Astrocyte of the spinal cord (primary cell): Measurements from ENCODE around the gene PKNOX2.
A peak's percentile ranks its signal among the peaks of the same experiment; 100 is the strongest.

ENCODE experiments used
- DNase-seq: peaks from one replicate; pipeline ENCODE4 v3.0.0; 2011; ENCODE audit warnings: low read depth, low spot score
- H3K4me3 ChIP-seq: 2 replicates; pipeline ENCODE4 v1.5.1; 2011; ENCODE audit warnings: low read depth, mild to moderate bottlenecking, low read length, moderate library complexity
- in situ Hi-C: cut with HindIII; loops from 2 replicates; pipeline ENCODE4 v1.10.0; 2017; ENCODE audit warnings: low sequenced_read_pairs
- TF ChIP-seq, protein P1 (sequence below): IDR thresholded peaks from 2 replicates; pipeline ENCODE4 v1.5.1; 2012; ENCODE audit warnings: low read depth, mild to moderate bottlenecking, low read length, inconsistent platforms

Gene PKNOX2

GRCh38 chr11:125170001-125170509 lies 5.5 kb downstream of the PKNOX2 start:
- no peak overlapping the region for H3K4me3 ChIP-seq
- no peak for DNase-seq
- in situ Hi-C loops: no loop called here
- TF ChIP-seq, protein P1, sequence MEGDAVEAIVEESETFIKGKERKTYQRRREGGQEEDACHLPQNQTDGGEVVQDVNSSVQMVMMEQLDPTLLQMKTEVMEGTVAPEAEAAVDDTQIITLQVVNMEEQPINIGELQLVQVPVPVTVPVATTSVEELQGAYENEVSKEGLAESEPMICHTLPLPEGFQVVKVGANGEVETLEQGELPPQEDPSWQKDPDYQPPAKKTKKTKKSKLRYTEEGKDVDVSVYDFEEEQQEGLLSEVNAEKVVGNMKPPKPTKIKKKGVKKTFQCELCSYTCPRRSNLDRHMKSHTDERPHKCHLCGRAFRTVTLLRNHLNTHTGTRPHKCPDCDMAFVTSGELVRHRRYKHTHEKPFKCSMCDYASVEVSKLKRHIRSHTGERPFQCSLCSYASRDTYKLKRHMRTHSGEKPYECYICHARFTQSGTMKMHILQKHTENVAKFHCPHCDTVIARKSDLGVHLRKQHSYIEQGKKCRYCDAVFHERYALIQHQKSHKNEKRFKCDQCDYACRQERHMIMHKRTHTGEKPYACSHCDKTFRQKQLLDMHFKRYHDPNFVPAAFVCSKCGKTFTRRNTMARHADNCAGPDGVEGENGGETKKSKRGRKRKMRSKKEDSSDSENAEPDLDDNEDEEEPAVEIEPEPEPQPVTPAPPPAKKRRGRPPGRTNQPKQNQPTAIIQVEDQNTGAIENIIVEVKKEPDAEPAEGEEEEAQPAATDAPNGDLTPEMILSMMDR: no peak

GRCh38 chr11:125170510-125171031 lies 6.0 kb downstream of the PKNOX2 start:
- in situ Hi-C loops: no loop called here
- DNase-seq: peak; percentile 96
- no peak overlapping the region for H3K4me3 ChIP-seq
- TF ChIP-seq, protein P1: no peak

DNA sequence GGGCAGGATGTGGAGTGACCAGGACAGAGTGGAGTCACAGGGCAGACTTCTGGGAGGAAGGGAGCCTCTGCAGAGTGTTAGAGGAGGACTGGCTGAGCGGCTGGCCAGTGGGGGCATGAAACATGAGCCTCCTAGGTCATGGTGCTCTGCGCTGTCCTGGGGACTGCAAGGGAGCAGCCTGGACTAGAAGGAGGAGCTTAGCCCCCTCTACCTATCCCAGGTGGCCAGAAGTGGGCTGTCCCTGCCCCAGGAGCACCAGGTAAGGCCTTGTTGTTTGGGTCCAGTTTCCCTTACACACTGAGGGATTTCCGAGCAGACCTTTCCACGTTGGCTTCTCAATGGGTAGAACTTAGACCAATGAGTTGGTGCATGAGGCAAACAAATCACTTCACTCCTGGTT lies 7.4 kb downstream of the PKNOX2 start:
- no peak for DNase-seq
- in situ Hi-C loops: no loop called here

GRCh38 chr11:125173027-125173426 lies 8.5 kb downstream of the PKNOX2 start:
- TF ChIP-seq, protein P1: no peak
- in situ Hi-C loops: no loop called here
- no peak overlapping the region for H3K4me3 ChIP-seq
- DNase-seq: no peak

More for the DNA sequence above, 7.4 kb downstream of the PKNOX2 start:
- TF ChIP-seq, protein P1: no peak
- H3K4me3 ChIP-seq: no peak overlapping the region

- H3K4me3 ChIP-seq: no peak overlapping the region
- in situ Hi-C loops: no loop called here
- TF ChIP-seq, protein P1: no peak
- DNase-seq: no peak
Measured at GRCh38 chr11:125173556-125173955, 9.0 kb downstream of the PKNOX2 start.

GRCh38 chr11:125174057-125174456 lies 9.5 kb downstream of the PKNOX2 start:
- TF ChIP-seq, protein P1: no peak
- DNase-seq: no peak
- in situ Hi-C loops: no loop called here
- H3K4me3 ChIP-seq: no peak overlapping the region

GRCh38 chr11:125174686-125175085 lies 10.1 kb downstream of the PKNOX2 start:
- in situ Hi-C loops: no loop called here
- no peak overlapping the region for H3K4me3 ChIP-seq
- DNase-seq: no peak
- TF ChIP-seq, protein P1: no peak
